Stimulated activated CD4-positive, alpha-beta T cell treated with anti-CD3 and anti-CD28 coated beads, TNF-alpha, amount 100 ng/mL, for 1 hour (primary cell): ENCODE data around the gene PAX8.

Source experiments
- DNase-seq, 3 donors: peaks; one replicate each; pipeline ENCODE4 v3.0.0-alpha.2; 2020; ENCODE audit warnings: low read depth in 3 of 3, low spot score in 1 of 3

Gene PAX8

GRCh38 chr2:113224647-113225236 lies 54.0 kb downstream of the PAX8 start:
- no peak for DNase-seq

DNA sequence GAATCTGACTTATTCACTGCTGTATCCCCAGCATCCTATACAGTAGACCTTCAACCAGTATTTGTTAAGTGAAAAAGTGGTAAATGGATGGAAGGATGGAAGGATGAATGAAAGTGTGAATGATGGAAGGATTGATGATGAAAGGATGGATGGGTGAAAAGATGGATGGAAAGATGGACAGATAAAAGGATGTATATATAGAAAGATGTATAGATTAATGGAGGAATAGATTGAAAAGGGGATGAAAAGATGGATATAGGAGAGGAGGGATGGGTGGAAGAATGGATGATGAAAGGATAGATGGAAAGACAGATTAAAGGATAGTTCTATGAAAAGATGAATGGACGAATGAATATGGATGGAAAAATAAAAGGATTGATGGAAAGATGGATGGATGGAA lies 54.9 kb downstream of the PAX8 start:
- DNase-seq, result no peak

DNA sequence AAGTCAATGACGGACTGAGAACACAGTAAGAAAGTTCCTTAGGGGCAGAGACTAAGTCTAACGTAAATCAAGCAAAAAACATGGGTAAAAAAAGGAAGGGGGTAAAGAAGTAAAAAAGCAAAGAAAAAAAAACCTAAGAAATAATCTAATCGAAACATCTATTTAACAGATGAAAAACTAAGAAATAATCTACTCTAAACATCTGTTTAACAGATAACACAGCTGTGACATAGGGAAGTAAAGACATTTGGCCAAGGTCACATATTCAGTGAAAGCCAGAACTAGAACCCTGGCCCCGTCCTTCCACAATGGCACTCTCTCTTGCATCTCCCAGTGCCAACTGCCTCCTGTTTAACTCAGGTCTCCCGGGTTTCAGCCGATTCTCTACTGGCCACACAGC lies 56.9 kb downstream of the PAX8 start:
- DNase-seq, result no peak

DNA sequence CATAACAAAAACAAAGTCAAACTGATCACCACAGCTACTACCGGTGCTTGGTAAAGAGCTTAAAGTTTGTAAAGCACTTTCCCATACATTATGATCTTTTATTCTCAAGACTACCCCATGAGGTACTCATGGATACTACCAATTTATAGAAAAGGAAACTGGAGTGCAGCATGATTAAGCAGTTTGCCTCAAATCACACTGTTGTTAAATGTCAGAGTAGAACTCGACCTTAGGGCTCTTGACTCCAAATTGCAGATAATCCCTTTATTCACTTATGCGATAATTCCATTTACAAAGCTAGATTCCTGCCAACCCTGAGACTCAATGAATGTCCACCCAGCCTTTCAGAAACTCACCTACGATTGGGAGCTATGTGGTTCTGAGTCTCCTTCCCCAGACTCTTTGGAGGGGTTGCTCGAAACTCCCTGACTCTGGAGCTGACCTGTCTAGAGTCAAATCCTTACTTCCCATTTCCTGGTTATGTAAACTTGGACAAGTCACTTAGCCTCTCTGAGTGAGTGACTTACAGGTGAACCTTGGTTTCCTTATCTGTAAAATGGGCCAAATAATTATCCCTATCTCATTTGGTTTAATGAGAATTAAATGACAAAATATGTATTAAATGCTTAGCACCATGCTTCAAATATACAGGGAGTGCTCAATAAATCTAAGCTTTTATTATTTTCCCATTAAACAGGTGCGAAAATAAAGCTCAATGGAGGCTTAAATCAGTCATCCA lies 57.6 kb downstream of the PAX8 start:
- DNase-seq, result no peak

GRCh38 chr2:113219889-113220641 lies 58.7 kb downstream of the PAX8 start:
- no peak for DNase-seq

DNA sequence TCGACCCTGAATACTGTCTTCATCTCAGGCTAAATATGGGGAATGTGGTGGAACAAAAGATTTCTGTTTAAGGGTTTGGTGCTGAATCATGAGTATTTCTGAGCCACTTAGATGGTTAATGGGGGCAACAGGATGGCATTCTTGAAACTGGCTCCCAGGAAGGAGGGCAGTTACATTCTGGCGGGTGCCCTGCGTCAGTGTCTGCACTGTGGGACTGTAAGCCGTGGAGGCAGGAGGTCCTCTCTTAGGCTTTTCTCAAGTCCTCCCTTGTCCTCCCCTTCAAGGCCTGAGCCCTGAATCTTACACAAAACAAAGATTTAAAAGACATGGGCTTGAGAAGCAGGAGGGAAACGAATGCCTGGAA lies 59.2 kb downstream of the PAX8 start:
- DNase-seq, result no peak

- no peak for DNase-seq
These were observed 59.7 kb downstream of the PAX8 start for GRCh38 chr2:113219092-113219441.

DNA sequence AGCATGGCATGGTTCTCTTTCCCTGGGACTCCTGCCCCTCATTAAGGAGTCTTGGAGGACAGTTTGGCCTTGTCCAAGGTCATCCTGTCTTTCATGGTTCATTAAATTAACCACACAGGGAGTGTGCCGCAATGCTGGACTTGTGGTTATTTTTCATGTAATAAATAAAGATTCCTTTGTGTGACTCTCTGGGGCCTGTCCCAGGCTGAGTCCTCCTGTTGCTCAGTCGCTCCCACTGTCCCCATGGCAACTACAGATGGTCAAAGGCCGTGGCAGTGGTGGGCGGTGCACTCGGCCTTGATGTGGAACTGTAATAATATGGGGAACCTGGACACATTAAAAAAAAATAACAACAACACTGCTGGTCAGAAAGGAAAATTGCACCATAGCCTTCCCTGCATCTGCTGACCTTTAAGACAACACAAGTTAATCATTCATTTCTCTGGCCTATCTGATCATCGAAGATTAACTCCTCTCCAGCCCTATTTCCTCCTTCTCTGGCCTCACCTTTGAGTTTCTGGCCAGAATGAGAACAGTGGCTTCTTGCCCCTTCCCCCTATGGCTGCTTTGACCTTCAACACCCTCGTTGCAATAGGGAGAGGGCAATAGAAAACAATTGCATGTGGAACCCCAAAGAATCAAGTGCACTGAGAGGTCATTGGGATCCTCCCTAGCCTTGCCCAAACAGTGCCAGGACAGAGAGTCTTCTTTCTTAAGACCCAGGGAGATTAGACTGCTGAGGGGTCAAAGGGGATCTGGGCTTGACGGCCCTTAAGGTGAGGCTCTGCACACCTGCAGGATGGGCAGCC lies 60.2 kb downstream of the PAX8 start:
- DNase-seq, result no peak

GRCh38 chr2:113217455-113218282 lies 61.1 kb downstream of the PAX8 start:
- no peak for DNase-seq

DNA sequence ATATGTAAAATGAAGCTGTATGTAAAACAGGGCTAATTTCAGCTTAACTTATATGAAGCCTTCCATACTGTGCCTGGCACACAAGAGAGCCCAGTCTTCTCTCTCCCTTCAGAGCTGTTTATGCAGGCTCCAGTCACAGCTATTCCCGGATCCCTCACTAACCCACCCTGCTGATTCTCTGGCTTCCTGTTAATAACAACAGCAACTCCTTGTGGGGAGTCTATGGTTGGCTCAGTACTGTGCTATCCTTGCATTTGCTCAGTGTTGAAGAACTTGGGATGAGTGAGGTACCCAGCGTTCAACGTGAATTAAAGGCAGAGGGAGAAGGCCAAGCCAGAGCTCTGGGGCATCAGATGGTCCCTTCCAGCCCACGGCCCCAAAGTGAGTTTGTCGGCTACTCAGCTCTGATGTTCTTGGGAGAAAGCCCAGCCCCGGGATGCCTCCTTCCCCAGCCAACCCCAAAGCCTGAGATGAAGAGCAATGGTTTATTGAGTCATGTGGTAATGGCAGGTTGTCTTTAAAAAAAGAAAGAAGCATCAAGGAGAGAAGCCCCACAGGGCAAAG lies 61.7 kb downstream of the PAX8 start:
- no peak for DNase-seq

DNA sequence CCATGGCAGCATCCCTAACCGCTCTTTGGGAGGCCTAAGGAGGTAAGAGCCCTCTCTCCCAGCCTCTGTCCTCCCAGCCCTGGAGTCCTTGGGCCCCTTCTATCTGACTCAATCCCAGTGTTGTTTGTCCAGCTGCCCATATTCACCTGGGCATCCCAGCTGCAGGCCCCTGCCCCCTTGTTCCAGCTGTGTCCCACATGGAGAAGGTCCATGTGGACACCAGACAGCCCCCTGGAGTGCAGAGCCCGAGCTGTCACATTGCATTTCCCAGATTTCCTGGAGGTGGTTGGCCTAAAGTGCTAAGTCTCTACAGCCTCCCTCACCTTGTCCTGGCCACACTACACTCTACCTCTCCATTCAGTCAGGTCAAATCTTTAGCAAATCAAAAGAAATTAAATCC lies 62.4 kb downstream of the PAX8 start:
- DNase-seq, result no peak

- DNase-seq, result no peak
These were observed 63.7 kb downstream of the PAX8 start for GRCh38 chr2:113215056-113215455.

- no peak for DNase-seq
These were observed 64.6 kb downstream of the PAX8 start for GRCh38 chr2:113214141-113214540.

- DNase-seq, result no peak
These were observed 65.4 kb downstream of the PAX8 start for GRCh38 chr2:113213061-113213930.

GRCh38 chr2:113212245-113213060 lies 66.3 kb downstream of the PAX8 start:
- no peak for DNase-seq

GRCh38 chr2:113211226-113212105 lies 67.3 kb downstream of the PAX8 start:
- no peak for DNase-seq

- DNase-seq, result no peak
These were observed 69.0 kb downstream of the PAX8 start for GRCh38 chr2:113209646-113210171.
